VCaP (cell line): ENCODE results near the gene DLGAP1.
"Not testable (repeated sequence)": the region's sequence is repeated elsewhere in the genome, so short reads cannot be mapped to it uniquely, and the experiment has no call there.

Experiments
- H3K27ac ChIP-seq: fragments of 450-650 bp; 2 replicates; pipeline ENCODE4 v1.5.1; 2017
- TF ChIP-seq, protein P1 (sequence below): fragments of 450-650 bp; conservative IDR thresholded peaks from 2 replicates; pipeline ENCODE4 v1.5.1; 2017; ENCODE audit warnings: mild to moderate bottlenecking, moderate library complexity

Gene DLGAP1

DNA sequence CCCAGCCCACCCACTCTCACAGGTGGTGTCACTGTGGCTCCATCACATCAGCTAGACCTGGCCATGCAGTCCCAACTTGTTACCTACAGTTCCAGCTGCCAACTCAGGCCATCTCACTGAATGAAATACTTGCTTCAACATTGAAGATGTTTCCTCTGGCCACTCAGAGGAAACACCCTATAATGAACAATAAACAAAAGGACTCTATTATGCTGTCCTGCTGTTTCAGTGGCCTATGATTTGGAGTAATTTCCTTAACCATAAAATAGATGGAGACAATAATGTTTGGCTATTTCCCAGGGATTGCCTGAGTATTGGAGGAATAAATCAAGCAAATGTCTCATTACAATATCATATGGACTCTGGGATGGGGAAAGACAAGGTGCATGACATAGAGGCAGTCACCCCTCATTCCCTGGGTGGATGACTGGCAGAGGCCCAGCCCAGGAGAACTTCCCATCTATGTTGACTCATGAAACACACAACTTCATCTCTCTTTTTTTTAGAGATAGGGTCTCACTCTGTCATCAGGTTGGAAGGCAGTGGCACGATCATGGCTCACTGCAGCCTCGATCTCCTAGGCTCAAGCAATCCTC, 870.7 kb downstream of the DLGAP1 start:
- no peak overlapping the region for H3K27ac ChIP-seq
- TF ChIP-seq, protein P1, sequence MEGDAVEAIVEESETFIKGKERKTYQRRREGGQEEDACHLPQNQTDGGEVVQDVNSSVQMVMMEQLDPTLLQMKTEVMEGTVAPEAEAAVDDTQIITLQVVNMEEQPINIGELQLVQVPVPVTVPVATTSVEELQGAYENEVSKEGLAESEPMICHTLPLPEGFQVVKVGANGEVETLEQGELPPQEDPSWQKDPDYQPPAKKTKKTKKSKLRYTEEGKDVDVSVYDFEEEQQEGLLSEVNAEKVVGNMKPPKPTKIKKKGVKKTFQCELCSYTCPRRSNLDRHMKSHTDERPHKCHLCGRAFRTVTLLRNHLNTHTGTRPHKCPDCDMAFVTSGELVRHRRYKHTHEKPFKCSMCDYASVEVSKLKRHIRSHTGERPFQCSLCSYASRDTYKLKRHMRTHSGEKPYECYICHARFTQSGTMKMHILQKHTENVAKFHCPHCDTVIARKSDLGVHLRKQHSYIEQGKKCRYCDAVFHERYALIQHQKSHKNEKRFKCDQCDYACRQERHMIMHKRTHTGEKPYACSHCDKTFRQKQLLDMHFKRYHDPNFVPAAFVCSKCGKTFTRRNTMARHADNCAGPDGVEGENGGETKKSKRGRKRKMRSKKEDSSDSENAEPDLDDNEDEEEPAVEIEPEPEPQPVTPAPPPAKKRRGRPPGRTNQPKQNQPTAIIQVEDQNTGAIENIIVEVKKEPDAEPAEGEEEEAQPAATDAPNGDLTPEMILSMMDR = no peak

DNA sequence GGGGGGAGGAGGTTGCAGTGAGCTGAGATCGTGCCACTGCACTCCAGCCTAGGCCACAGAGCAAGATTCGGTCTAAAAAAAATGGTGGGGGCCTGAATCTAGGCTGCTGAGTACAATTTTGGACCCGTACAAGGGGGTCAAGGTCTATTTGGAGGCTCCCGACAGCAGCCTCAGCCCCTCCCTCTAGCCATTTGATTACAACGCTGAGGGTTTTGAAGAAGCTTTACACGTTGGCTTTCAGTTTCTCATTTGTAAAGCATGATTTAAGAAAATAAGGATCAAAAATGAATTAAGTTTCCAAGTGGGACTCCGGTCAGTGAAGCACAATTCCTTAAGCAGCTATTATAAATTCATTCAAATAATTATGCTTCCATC, 871.2 kb downstream of the DLGAP1 start:
- H3K27ac ChIP-seq = no peak overlapping the region
- TF ChIP-seq, protein P1 = no peak

DNA sequence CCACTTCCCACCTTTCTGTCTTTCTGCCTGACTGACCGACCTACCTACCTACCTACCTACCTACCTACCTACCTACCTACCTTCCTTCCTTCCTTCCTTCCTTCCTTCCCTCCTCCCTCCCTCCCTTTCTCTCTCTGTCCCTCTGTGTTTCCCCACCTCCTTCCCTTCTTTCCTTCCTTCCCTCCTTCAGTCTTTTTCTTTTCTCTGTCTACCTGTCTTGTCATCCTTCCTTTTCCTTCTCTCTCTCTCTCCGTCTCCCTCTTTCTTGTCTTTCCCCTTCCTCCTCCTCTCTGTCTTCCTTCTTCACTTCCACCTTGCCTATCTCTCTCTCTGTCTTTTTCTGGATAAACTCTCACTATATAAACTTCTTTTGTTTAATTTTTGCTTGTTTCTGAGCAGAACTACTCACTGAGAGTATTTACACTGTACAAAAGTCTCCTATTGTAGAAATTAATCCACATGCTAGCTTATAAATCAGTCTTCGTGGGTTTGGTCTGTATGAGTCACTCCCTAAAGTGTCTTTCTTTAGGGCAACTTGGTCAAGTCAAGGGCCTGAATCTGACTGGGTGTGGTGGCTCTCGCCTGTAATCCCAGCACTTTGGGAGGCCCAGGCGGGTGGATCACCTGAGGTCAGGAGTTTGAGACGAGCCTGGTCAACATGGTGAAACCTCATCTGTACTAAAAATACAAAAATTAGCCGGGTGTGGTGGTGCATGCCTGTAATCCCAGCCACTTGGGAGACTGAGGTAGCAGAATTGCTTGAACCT, 871.8 kb downstream of the DLGAP1 start:
- not testable (repeated sequence) for H3K27ac ChIP-seq

DNA sequence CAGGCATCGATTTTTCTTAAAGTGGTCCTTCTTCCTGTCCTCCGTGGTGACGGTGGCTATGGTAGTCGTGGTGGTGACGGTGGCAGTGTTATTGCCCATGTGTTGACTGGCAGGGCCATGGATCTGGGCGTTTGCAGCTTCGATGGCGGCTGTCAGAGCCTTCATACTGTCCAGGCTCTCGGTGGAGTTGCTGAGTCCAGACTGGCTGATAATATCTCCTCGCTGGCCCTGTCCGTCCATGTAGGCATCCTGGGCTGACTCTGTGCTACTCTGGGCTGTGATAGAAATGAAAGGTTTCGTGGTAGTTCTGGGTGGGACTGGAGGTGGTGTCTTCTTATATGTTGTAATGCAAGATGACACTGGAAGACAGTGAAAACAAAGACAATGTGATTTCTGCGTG, 873.2 kb downstream of the DLGAP1 start:
- TF ChIP-seq, protein P1 = no peak
- no peak overlapping the region for H3K27ac ChIP-seq

DNA sequence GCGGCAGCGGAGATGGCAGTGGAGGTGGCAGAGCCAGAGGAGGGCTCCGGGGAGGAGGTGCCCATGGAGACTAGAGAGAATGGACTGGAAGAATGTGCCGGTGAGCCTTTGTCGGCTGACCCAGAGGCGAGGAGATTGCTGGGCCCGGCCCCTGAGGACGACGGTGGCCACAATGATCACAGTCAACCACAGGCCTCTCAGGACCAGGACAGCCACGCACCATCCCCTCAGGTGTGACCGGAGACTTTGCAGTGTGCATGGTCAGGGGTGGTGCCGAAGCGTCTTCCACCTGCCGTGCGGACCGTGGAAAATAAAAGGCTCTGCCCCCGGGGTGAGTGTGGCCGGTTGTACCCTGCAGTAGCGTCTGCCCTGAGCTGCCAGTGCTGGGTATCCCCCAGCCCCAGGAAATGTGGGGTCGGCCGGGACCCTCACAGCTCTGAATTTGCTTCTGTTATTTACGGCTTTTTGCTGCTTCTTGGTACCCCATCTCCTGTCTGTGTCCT, 874.5 kb downstream of the DLGAP1 start:
- H3K27ac ChIP-seq = not testable (repeated sequence)

DNA sequence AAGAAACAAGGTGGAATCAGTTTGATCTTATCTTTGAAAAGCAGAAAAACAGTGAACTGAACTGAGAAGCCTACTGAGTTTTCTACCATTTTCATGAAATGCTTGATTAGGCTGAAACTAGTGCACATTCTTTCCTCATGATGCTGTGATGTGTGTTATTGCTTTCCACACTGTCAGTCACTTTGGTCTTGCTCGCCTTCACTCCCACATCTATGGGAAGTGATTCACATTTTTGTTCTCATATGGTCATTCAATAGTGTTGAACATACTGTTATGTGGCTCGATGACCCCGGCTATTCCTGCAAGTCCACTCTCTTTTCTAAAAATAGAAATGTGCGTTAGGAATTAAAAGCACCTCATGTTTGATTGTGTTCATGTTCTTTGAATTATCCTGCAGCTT, 875.4 kb downstream of the DLGAP1 start:
- TF ChIP-seq, protein P1 = no peak
- no peak overlapping the region for H3K27ac ChIP-seq

DNA sequence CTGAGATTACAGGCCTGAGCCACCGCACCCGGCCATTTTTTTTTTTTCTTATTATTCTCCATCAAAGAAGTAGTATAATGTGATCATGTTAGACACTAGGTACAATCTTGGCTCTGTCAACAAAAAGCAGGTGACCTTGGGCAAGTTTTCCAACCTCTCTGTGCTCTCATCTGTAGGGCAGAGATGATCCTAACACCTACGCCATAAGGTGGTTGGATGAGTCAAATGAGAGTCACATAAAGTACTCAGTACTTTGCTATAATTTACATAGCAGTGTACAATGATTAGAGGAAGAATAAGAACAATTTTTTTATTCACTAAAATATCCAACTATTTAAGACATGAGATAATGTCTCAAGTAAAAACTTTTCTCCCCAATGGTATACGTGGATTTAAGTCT, 876.5 kb downstream of the DLGAP1 start:
- TF ChIP-seq, protein P1 = no peak
- H3K27ac ChIP-seq = no peak overlapping the region

DNA sequence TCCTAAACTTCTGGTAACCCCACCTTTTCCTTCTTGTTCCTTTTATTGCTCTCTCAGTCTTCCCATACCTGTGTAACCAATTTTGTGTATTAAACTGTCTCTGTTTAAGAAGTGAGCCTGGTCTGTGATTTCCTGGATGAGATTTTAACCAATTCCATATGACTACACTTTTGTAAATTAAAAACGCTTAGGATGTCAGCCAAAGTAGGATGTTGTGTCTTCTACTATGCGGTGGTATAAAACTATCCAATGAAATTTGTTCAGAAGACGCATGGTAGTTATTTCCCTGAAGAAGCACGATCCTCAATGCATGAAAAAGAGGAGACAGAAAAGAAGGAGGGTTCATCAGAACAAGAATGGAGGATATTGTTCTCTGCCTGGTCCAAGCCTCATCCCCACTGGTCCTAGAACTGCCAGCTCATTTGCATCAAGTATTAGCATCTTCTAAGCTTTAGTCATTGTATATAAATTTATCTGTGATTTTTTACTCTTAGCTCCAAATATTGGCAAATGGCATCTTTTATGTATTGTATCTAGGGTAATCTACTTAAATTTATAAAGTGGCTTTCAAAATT, 877.7 kb downstream of the DLGAP1 start:
- TF ChIP-seq, protein P1 = no peak
- no peak overlapping the region for H3K27ac ChIP-seq
